ENCODE results near the gene DAW1.

DNA sequence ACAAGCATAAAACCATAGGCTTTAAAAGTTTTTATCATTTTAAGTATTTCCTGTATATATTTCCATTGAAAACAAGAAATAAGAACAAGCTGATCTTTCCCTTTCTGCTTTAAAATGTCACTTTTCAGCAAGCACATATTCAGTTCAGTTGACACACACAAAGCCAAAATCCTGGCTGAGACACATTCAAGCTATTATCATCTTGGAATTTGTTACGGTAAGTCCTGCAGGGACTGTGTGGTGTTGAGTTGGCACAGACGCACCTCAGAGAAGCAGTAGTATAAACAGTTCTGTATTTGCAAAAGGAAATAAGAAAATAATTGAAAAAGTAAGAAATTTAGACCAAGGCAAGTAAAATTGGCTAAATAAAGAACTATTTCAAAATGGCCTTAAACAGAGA is 10.4 kb upstream of the DAW1 start:
- TF ChIP-seq CTCF (IDR thresholded peaks at IDR 0.05) = no peak
- TF ChIP-seq POLR2A (IDR thresholded peaks at IDR 0.05) = no peak

Data from esophagus squamous epithelium (tissue), 4 donors.